Body of pancreas (tissue), 4 donors: ENCODE measurements around the gene SOD2. TPM values are rescaled to one million over a fixed set of nuclear protein-coding genes. Genes with fewer than 3 reads are reported as not detected.

Source experiments
- ATAC-seq: fragments of 150-250 bp; one replicate; pipeline ENCODE4 v1.9.1; 2016
- DNase-seq, 4 donors: peaks; one replicate each; pipeline ENCODE4 v3.0.0-alpha.2; 2019
- H3K27ac ChIP-seq, 4 donors: fragments of 200-600 bp; sonication (generic); 1 replicate in 3 of 4; 2 replicates in 1 of 4; pipeline versions ENCODE4 v1.5.1 to v1.6.1; 2016 to 2019; ENCODE audit warnings: mild to moderate bottlenecking in 1 of 4, mixed read lengths in 1 of 4, moderate library complexity in 1 of 4
- H3K27me3 ChIP-seq, 2 donors: fragments of 200-600 bp; sonication (generic); one replicate each; pipeline ENCODE4 v1.6.0; 2016; ENCODE audit warnings: mild to moderate bottlenecking in 1 of 2
- H3K36me3 ChIP-seq, 2 donors: fragments of 200-600 bp; sonication (generic); replicated peaks in 1 of 2; 2 replicates each; pipeline ENCODE4 v1.5.1; 2016; ENCODE audit warnings: low read depth in 2 of 2; ENCODE audit not compliant: insufficient read depth in 1 of 2
- H3K4me1 ChIP-seq: fragments of 200-600 bp; sonication (generic); one replicate; pipeline ENCODE4 v1.6.0; 2016
- H3K4me3 ChIP-seq, 2 donors: fragments of 200-600 bp; sonication (generic); 1 replicate in 1 of 2; 2 replicates in 1 of 2; pipeline ENCODE4 v1.5.1; 2016 to 2019
- H3K9me3 ChIP-seq, 3 donors: fragments of 200-600 bp; sonication (generic); 1 replicate in 2 of 3; 2 replicates in 1 of 3; pipeline ENCODE4 v1.5.1; 2016
- POLR2A ChIP-seq, 3 donors: fragments of 450-650 bp; IDR thresholded peaks; one replicate each; pipeline ENCODE4 v1.6.1; 2016; ENCODE audit warnings: antibody characterized with exemption in 3 of 3, mild to moderate bottlenecking in 2 of 3
- WGBS, 2 donors: methylation state at CpG; one replicate each; pipeline ENCODE4 v1.1.5; 2017; 5-methylcytosine and 5-hydroxymethylcytosine counted together
- intact Hi-C: fragments of 100-400 bp; cut with DNase I; formaldehyde crosslinking; loops from one replicate; pipeline ENCODE4 v1.15.1; 2023
- total RNA-seq, 2 donors: library from RNA; depleted of rRNA; stranded (reverse); fragments of >200 nt; gene quantifications; one replicate each; pipeline ENCODE4 v1.1.0, GENCODE V29; 2016
- TF ChIP-seq, protein P1 (sequence below), 7 experiments: fragments of 450-650 bp in 4 of 7; fragments of 200-600 bp in 3 of 7; sonication (generic) in 3 of 7; IDR thresholded peaks; one replicate each; pipeline ENCODE4 v1.5.1; 2016 to 2019; ENCODE audit warnings: antibody characterized with exemption in 7 of 7

SOD2 gene
- total RNA-seq, 2 donors from 2014 or later = 70.5 to 171 TPM

DNA sequence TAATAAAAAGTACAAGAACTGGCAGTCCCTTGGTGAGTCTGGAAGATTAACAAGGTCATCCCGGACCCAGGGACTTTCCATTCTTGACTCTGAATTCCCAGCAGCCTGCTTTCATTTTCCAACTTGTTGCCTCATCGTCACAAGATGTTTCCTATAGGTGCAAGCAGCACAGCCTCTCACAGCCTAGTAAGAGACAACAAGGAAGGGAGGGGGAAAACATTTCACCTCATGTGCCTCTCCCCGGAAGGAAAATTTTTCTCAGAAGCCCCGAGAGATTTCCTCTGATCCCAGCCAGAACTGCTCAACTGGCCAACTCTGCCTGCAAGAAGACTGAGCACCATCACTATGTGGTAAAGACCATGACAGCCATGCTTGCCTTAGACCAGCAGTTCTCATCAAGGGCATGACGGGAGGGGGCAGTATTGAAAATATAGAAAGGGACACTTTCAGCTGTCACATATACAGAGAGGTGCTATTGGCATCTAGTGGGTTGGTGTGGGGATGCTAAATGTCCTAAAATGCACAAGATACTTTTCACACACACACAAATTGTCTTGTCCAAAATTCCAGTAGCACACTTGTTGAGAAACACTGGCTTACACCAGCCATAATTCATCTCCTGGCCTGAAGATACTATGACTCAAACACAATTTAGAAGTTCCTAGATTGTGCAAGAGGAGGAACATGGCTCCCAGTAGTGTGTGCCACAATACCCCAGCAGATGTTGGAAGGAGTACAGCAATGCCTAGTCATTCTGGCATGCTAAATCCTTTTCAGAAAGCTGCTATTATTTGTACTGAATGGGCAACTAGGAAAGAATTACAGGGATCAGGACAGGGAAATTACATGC, 23.4 kb upstream of the SOD2 start:
- intact Hi-C loops = no loop called here
- H3K9me3 ChIP-seq = no peaks in the 10 kb centered on the region
- ATAC-seq = peak; percentile 81
- H3K4me3 ChIP-seq = no peak overlapping the region
- peak overlapping the region; percentile 59 to 85 (median 68) for H3K27ac ChIP-seq
- no peaks in the 10 kb centered on the region for H3K36me3 ChIP-seq
- TF ChIP-seq POLR2A (IDR thresholded peaks at IDR 0.05) = peak in 2 of 3 donors; percentile 9 to 28
- TF ChIP-seq, protein P1, sequence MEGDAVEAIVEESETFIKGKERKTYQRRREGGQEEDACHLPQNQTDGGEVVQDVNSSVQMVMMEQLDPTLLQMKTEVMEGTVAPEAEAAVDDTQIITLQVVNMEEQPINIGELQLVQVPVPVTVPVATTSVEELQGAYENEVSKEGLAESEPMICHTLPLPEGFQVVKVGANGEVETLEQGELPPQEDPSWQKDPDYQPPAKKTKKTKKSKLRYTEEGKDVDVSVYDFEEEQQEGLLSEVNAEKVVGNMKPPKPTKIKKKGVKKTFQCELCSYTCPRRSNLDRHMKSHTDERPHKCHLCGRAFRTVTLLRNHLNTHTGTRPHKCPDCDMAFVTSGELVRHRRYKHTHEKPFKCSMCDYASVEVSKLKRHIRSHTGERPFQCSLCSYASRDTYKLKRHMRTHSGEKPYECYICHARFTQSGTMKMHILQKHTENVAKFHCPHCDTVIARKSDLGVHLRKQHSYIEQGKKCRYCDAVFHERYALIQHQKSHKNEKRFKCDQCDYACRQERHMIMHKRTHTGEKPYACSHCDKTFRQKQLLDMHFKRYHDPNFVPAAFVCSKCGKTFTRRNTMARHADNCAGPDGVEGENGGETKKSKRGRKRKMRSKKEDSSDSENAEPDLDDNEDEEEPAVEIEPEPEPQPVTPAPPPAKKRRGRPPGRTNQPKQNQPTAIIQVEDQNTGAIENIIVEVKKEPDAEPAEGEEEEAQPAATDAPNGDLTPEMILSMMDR (IDR thresholded peaks at IDR 0.05) = no peak
- DNase-seq = peak; percentile 34 to 80 (median 56)
- no peaks in the 10 kb centered on the region for H3K27me3 ChIP-seq
- H3K4me1 ChIP-seq = peaks cover 61% of the 10 kb centered on the region
- 46 to 54% methylated on average over 5 of the region's 5 CpGs for WGBS, 2 donors

DNA sequence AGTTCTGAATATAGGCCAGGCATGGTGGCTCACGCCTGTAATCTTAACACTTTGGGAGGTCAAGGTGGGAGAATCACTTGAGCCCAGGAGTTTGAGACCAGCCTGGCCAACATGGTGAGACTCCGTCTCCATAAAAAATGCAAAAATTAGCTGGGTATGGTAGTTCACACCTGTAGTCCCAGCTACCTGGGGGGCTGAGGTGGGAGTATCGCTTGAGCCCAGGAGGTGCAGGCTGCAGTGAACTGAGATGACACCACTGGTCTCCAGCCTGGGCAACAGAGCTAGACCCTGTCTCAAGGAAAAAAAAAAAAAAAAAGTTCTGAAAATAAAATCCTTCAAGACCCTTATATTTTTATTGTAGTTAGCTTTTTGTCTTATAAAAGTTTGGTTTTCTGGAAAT, 22.6 kb upstream of the SOD2 start:
- Histone ChIP-seq H3K9me3 (no peaks in the 10 kb centered on the region), H3K27ac (peak overlapping the region in 3 of 4 donors; percentile 63 to 85 (median 74)), H3K4me1 (peaks cover 56% of the 10 kb centered on the region), H3K27me3 (no peaks in the 10 kb centered on the region), H3K36me3 (no peaks in the 10 kb centered on the region), H3K4me3 (no peak overlapping the region)
- TF ChIP-seq POLR2A (IDR thresholded peaks at IDR 0.05) = no peak
- TF ChIP-seq, protein P1 (IDR thresholded peaks at IDR 0.05) = no peak
- DNase-seq (no peak), ATAC-seq (no peak)
- intact Hi-C loops = no loop called here
- WGBS, 2 donors = 92 to 95% methylated on average over 3 of the region's 3 CpGs

DNA sequence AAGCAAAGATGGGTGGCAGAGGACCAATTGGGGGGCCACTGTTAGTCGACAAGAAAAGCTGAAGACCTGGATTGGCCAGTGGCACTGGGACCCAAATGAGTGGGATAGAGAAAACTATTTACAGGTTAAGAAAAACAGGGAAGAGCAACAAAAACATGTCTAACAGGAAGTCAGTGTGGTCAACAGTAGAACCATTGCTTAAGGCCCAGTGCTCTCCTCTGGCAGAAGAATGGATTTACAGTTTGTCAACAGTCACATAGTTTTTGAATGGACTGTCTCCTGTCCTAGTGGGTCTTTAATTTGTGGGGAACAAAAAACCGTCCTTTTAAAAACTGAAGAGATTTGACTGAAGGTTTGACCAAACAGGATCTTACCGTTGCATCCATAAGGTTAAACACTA, 22.1 kb upstream of the SOD2 start:
- WGBS, 2 donors = 72 to 74% methylated on average over 3 of the region's 3 CpGs
- Histone ChIP-seq H3K4me3 (no peak overlapping the region), H3K27me3 (no peaks in the 10 kb centered on the region), H3K27ac (peak overlapping the region in 3 of 4 donors; percentile 63 to 85 (median 74)), H3K36me3 (no peaks in the 10 kb centered on the region), H3K9me3 (no peaks in the 10 kb centered on the region), H3K4me1 (peaks cover 53% of the 10 kb centered on the region)
- no peak for TF ChIP-seq POLR2A (IDR thresholded peaks at IDR 0.05)
- TF ChIP-seq, protein P1 (IDR thresholded peaks at IDR 0.05) = no peak
- ATAC-seq (no peak), DNase-seq (no peak)
- intact Hi-C loops = no loop called here

DNA sequence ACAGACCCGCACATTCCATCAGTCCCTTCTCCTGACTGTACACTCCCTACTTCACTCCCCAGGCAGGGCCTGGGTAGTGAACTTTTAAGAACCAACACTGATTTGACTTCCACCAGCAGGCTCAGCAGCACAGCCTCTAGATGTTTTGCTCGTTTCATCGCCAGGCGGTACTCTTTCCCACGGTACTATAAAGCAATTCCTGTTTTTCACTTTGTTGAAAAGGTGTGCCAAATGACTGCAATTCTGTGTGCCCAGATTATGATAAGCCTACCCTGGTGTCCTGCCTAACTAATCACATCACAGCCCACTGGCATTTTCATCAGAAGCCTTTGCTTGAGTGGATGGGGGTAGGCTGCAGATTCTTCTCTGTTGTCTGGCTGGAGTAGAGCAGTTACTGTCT, 21.4 kb upstream of the SOD2 start:
- Histone ChIP-seq H3K4me3 (no peak overlapping the region), H3K36me3 (no peaks in the 10 kb centered on the region), H3K9me3 (no peaks in the 10 kb centered on the region), H3K27me3 (no peaks in the 10 kb centered on the region), H3K4me1 (peaks cover 53% of the 10 kb centered on the region), H3K27ac (peak overlapping the region; percentile 50 to 85 (median 68))
- DNase-seq (peak in 3 of 4 donors; percentile 34 to 45 (median 38)), ATAC-seq (peak; percentile 51)
- WGBS, 2 donors = 13 to 21% methylated on average over 5 of the region's 5 CpGs
- peak in 1 of 3 donors; percentile 18 for TF ChIP-seq POLR2A (IDR thresholded peaks at IDR 0.05)
- TF ChIP-seq, protein P1 (IDR thresholded peaks at IDR 0.05) = peak in 1 of 7 experiments; percentile 6
- intact Hi-C loops = no loop called here
